GM21576 (cell line): Measurements from ENCODE around the gene CYLD.

Experiments used
- ATAC-seq: cut with Tn5 transposase; IDR thresholded peaks from one replicate; pipeline ENCODE4 v1.9.1; 2021; ENCODE audit warnings: mild to moderate bottlenecking, moderate library complexity; ENCODE audit not compliant: unreplicated experiment

The CYLD gene

GRCh38 chr16:50737420-50737959 lies 4.4 kb upstream of the CYLD start:
- no peak for ATAC-seq

GRCh38 chr16:50739031-50739430 lies 2.9 kb upstream of the CYLD start:
- no peak for ATAC-seq

- ATAC-seq = no peak
Measured at GRCh38 chr16:50740736-50741135, 1.1 kb upstream of the CYLD start.

GRCh38 chr16:50741225-50741780 lies 583 bp upstream of the CYLD start:
- no peak for ATAC-seq

- ATAC-seq = no peak
Measured at GRCh38 chr16:50742576-50743200, 802 bp downstream of the CYLD start.

GRCh38 chr16:50743581-50744225 lies 1.8 kb downstream of the CYLD start:
- ATAC-seq = no peak

GRCh38 chr16:50744881-50745280 lies 3.0 kb downstream of the CYLD start:
- no peak for ATAC-seq

- ATAC-seq = no peak
Measured at GRCh38 chr16:50745940-50746339, 4.1 kb downstream of the CYLD start.

- peak; percentile 61 for ATAC-seq
Measured at GRCh38 chr16:50747207-50747956, 5.5 kb downstream of the CYLD start.

GRCh38 chr16:50751528-50751927 lies 9.6 kb downstream of the CYLD start:
- ATAC-seq = no peak

GRCh38 chr16:50752471-50753235 lies 10.8 kb downstream of the CYLD start:
- ATAC-seq = no peak

- ATAC-seq = no peak
Measured at GRCh38 chr16:50756473-50756872, 14.6 kb downstream of the CYLD start.

- ATAC-seq = no peak
Measured at GRCh38 chr16:50761267-50761666, 19.4 kb downstream of the CYLD start.

- no peak for ATAC-seq
Measured at GRCh38 chr16:50762241-50762640, 20.4 kb downstream of the CYLD start.

- no peak for ATAC-seq
Measured at GRCh38 chr16:50763211-50763610, 21.3 kb downstream of the CYLD start.

GRCh38 chr16:50765260-50765659 lies 23.4 kb downstream of the CYLD start:
- ATAC-seq = no peak

- no peak for ATAC-seq
Measured at GRCh38 chr16:50765861-50766260, 24.0 kb downstream of the CYLD start.

- ATAC-seq = no peak
Measured at GRCh38 chr16:50767197-50767596, 25.3 kb downstream of the CYLD start.

- no peak for ATAC-seq
Measured at GRCh38 chr16:50771366-50771765, 29.5 kb downstream of the CYLD start.

GRCh38 chr16:50774405-50774804 lies 32.5 kb downstream of the CYLD start:
- no peak for ATAC-seq

- no peak for ATAC-seq
Measured at GRCh38 chr16:50774960-50775359, 33.1 kb downstream of the CYLD start.
